Stimulated activated CD4-positive, alpha-beta T cell treated with anti-CD3 and anti-CD28 coated beads, Interleukin-1b, Interleukin-23, amount 100 ng/mL, for 24 hours (primary cell): Measurements from ENCODE around the gene TMCC3.
A peak's percentile ranks its signal among the peaks of the same experiment; 100 is the strongest.

Experiments
- DNase-seq, 4 experiments: peaks; one replicate each; pipeline ENCODE4 v3.0.0-alpha.2; 2020; ENCODE audit warnings: low read depth in 4 of 4, low spot score in 1 of 4

The TMCC3 gene

GRCh38 chr12:94535510-94535921 is 114.8 kb downstream of the TMCC3 start:
- no peak for DNase-seq

- no peak for DNase-seq
Observed at GRCh38 chr12:94534774-94535509, 115.4 kb downstream of the TMCC3 start.

- no peak for DNase-seq
Observed at GRCh38 chr12:94534278-94534677, 116.1 kb downstream of the TMCC3 start.

- DNase-seq = peak; percentile 38 to 60 (median 58)
Observed at GRCh38 chr12:94532490-94533422, 117.6 kb downstream of the TMCC3 start.

GRCh38 chr12:94531196-94531720 is 119.1 kb downstream of the TMCC3 start:
- DNase-seq = no peak

GRCh38 chr12:94525951-94526350 is 124.4 kb downstream of the TMCC3 start:
- DNase-seq = no peak
